Measurements from ENCODE around the gene USB1.

USB1 gene

GRCh38 chr16:58037365-58038057 is 36.3 kb downstream of the USB1 start:
- DNase-seq = no peak

DNA sequence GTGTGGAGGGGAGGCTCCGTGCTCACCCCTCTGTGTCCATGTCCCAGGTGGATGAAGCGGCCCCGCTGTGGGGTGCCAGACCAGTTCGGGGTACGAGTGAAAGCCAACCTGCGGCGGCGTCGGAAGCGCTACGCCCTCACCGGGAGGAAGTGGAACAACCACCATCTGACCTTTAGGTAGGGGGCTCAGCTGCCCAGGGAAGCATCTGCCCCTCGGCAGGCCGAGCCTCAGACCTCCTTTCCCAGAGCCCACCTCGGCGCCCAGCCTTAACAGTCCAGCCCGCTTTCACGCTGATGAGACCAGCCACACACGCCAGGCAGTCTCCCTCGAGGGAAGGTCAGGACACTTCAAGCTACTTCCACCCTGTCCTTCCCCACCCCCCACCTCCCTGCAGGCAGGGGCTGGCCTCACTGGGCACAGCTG is 37.0 kb downstream of the USB1 start:
- no peak for DNase-seq

DNA sequence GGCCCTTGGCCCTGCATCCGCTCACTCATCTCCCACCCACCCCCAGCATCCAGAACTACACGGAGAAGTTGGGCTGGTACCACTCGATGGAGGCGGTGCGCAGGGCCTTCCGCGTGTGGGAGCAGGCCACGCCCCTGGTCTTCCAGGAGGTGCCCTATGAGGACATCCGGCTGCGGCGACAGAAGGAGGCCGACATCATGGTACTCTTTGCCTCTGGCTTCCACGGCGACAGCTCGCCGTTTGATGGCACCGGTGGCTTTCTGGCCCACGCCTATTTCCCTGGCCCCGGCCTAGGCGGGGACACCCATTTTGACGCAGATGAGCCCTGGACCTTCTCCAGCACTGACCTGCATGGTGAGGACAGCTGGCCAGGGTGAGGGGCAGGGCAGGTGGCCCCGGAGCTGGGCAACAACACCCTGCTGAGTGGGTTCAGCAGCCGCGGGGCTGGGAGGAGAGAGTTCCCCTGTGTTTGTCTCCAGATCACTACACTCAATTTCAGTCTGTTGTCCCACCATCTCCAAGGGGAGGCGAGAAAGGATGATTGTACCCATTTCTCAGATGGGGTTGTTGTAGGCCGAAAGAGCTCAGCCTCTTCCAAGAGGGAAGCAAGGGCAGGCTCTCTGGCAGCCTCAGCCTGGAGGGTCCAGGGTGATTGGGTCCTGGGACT is 38.8 kb downstream of the USB1 start:
- no peak for DNase-seq

GRCh38 chr16:58040496-58040846 is 39.3 kb downstream of the USB1 start:
- no peak for DNase-seq

GRCh38 chr16:58040945-58041627 is 39.9 kb downstream of the USB1 start:
- DNase-seq = no peak

DNA sequence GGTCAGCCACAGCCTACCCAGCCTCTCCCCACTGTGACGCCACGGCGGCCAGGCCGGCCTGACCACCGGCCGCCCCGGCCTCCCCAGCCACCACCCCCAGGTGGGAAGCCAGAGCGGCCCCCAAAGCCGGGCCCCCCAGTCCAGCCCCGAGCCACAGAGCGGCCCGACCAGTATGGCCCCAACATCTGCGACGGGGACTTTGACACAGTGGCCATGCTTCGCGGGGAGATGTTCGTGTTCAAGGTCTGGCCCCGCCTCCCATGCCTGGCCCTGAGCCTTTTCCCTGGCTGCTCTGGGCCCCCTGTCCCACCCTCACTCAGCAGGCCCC is 40.4 kb downstream of the USB1 start:
- DNase-seq = no peak

DNA sequence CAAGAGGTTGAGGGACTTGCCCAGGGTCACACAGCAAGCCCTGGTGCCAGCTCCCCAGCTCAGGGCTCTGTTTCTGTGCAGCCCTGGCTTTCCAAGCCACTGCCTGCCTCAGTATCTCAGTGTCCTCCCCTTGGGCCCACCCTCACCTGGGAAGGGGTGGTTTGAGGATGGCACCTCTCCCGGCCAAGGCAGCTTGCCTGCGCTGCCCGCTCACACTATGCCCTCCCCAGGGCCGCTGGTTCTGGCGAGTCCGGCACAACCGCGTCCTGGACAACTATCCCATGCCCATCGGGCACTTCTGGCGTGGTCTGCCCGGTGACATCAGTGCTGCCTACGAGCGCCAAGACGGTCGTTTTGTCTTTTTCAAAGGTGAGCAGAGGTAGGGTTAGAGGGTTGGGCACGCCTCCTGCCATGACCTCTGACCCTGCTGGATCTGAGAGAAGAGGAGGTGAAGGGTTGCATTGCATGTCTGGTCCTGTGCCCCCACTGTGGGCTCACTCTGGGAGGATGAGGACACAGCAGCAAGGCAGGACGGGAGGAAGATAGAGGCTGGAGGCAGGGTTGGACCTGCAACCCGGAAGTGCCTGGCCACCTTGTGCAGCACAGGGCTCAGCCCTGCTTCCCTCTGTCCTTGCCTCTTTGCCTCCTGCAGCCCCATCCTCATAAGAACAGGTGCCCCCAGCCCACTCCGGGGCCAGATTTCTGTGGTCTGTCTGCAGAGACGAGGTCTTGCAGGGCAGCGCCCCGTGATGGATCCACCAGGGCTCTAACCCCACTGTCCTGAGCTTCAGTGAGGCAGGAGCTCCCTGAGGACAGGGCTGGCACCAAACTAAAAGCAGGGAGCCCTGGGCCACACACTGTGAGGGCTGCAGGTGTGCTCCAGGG is 41.0 kb downstream of the USB1 start:
- no peak for DNase-seq

DNA sequence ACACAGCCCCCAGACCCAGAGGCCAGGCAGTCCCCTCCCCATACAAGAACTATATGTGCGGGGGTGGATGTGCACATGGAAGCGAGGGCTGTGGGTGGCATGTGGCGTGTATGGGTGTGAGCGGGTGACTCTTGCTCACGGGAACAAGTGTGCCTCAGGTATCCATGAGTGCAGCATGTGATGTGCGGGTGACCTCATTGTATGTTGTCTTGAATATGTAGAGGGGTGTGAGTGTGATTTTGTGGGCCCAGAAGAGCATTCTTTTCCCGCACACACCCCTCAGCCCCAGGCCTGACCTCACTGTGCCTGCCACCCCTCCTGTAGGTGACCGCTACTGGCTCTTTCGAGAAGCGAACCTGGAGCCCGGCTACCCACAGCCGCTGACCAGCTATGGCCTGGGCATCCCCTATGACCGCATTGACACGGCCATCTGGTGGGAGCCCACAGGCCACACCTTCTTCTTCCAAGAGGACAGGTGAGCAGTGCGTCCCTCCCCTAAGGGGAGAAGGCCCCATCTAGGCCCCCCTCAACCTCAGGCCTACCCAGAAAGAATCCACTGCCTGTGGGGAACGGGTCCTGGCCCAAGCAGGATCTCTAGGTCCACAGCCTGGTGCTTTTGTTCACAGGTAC is 41.8 kb downstream of the USB1 start:
- no peak for DNase-seq

GRCh38 chr16:58043571-58044155 is 42.5 kb downstream of the USB1 start:
- DNase-seq = no peak

- no peak for DNase-seq
Observed at GRCh38 chr16:58044266-58045019, 43.2 kb downstream of the USB1 start.

GRCh38 chr16:58045096-58045495 is 43.9 kb downstream of the USB1 start:
- no peak for DNase-seq

- no peak for DNase-seq
Observed at GRCh38 chr16:58046054-58046881, 45.1 kb downstream of the USB1 start.

DNA sequence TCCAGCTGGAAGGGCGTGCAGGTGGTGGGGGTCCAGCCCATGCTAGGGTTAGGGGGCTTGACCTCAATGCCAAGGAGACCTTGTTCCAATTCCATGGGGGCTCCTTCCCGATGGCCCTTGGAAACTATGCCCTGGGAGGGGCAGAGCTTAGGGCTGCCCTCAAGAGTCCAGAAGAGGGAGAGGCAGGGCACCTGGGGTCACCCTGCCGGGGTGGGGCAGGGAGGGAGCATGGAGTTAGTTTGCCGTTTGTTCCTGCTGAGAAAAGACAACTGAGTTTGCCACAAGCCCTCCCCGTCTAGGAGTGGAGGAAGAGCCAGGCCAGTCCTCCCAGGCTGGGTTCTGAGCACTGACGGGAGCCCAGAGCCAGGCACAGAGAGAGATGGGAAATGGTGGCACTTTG is 45.7 kb downstream of the USB1 start:
- DNase-seq = no peak

DNA sequence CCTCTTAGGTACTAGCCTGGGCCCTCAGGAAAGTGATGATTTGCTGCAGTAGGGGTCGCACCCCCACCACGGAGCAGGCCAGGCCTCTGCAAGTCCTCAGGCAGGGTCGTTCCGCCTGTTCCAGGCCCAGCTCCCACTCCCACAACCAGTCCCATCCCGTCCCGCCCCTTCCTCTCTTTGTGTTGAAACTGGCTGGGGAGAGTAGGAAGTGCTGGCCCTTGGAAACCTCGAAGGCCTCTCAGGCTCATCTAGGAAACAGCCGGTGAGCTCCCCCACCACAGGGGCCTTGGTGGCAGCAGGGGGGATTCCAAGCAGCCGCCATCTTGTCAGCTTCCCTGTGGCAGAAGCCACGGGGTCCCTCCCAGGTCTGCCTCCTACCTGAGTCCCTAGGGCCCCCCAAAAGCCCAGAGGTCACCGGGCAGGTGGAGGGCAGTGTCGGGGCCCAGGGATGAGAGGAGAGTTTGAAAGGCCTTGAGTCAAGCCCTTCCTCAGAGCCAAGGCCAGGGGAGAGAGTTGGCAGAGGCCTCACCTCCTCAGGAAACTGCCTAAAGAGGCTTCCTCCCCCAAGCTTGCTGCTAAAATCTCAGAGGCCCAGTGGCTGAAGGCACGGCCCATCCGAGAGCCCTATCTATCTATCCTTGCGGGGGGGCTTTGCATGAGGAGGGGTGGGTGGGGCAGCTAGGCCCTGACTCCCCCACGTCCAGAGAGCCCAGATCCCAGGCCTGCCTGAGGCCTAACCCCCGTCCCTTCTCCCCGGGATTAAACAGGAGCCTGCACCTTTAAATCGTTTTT is 46.5 kb downstream of the USB1 start:
- no peak for DNase-seq

DNA sequence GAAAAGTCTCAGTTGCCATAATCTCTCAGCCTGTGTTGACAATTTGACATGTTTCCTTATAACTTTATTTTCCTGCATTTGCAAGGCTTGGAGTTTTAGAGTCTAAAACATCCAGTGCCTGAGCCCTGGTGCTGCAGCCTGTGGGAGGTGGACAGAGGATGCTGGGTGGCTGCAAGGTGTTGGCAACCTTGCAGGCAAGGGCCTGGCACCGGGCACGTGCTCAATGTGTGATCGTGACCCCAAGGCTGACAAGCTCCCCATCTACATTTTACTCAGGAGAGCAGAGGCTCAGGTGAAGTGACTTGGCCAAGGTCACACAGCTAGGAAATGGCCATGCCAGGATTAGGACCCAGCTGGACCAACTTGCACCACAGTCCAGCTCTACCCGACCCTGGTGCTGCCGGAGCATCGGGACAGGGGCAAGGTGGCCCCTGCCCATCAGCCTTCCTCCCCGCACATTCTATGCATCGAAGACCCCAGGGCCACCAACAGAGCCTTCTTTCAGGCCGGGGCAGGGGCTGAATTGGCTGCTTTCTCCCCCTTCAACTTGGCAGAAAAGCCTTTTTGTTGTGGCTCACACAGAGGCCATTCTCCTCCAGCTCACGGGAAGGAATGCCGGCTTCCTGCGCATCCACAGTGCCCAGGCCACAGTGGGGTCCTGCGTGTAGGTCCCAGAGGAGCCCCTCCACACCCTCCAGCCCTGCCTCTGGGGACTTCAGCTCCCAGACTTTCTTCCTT is 47.5 kb downstream of the USB1 start:
- DNase-seq = no peak

- no peak for DNase-seq
Observed at GRCh38 chr16:58049232-58050185, 48.3 kb downstream of the USB1 start.

GRCh38 chr16:58051296-58051695 is 50.1 kb downstream of the USB1 start:
- DNase-seq = no peak
